Common myeloid progenitor, CD34-positive (primary cell): ENCODE data around the gene KREMEN2.
"Not testable (repeated sequence)": the region's sequence is repeated elsewhere in the genome, so short reads cannot be mapped to it uniquely, and the experiment has no call there.

ENCODE experiments used
- CTCF ChIA-PET: fragments of 350-600 bp; sonication (Branson Sonifier 250); formaldehyde crosslinking; loops from one replicate; lab custom pipeline; 2021; ENCODE audit warnings: antibody characterized with exemption; lab: Charles Lee
- POLR2A ChIA-PET: fragments of 350-600 bp; sonication (Branson Sonifier 250); formaldehyde crosslinking; loops from one replicate; lab custom pipeline; 2021; ENCODE audit warnings: antibody characterized with exemption; lab: Charles Lee
- DNase-seq, 3 donors: peaks; one replicate each; pipeline versions ENCODE4 v3.0.0 to v3.0.0-alpha.2; 2013
- H3K27ac ChIP-seq, 2 experiments: 1 replicate in 1 of 2; 2 replicates in 1 of 2; pipeline ENCODE4 v1.7.0; 2013; ENCODE audit warnings: inconsistent platforms in 2 of 2, low read length in 2 of 2, mild to moderate bottlenecking in 2 of 2, low read depth in 1 of 2, moderate library complexity in 1 of 2; ENCODE audit not compliant: severe bottlenecking in 2 of 2, insufficient read depth in 1 of 2, poor library complexity in 1 of 2
- H3K27me3 ChIP-seq, 5 experiments: replicated peaks in 2 of 5; 1 replicate in 3 of 5; 2 replicates in 2 of 5; pipeline versions ENCODE4 v1.6.1 to v1.7.0; 2013; ENCODE audit warnings: low read length in 4 of 5, mild to moderate bottlenecking in 2 of 5, moderate library complexity in 2 of 5, inconsistent platforms in 1 of 5; ENCODE audit not compliant: insufficient read depth in 5 of 5, control insufficient read depth in 4 of 5
- H3K36me3 ChIP-seq, 4 experiments: 1 replicate in 2 of 4; 2 replicates in 2 of 4; pipeline versions ENCODE4 v1.6.1 to v1.7.0; 2013; ENCODE audit warnings: low read length in 3 of 4, control low read depth in 1 of 4, mild to moderate bottlenecking in 1 of 4; ENCODE audit not compliant: control insufficient read depth in 4 of 4, insufficient read depth in 4 of 4
- H3K4me1 ChIP-seq, 4 experiments: 1 replicate in 3 of 4; 2 replicates in 1 of 4; pipeline versions ENCODE4 v1.6.1 to v1.7.1; 2013; ENCODE audit warnings: low read length in 3 of 4, mild to moderate bottlenecking in 3 of 4, control low read depth in 1 of 4, inconsistent platforms in 1 of 4, moderate library complexity in 1 of 4; ENCODE audit not compliant: control insufficient read depth in 4 of 4, insufficient read depth in 4 of 4; ENCODE audit errors: control extremely low read depth in 1 of 4
- H3K4me3 ChIP-seq, 7 experiments: 1 replicate in 4 of 7; 2 replicates in 3 of 7; pipeline versions ENCODE4 v1.5.1 to v1.7.0; 2013; ENCODE audit warnings: mild to moderate bottlenecking in 7 of 7, low read length in 6 of 7, moderate library complexity in 6 of 7, inconsistent platforms in 2 of 7, low read depth in 2 of 7, control low read depth in 1 of 7; ENCODE audit not compliant: insufficient read depth in 4 of 7, control insufficient read depth in 1 of 7; ENCODE audit errors: extremely low read depth in 1 of 7
- H3K9me3 ChIP-seq, 5 experiments: 1 replicate in 4 of 5; 2 replicates in 1 of 5; pipeline versions ENCODE4 v1.6.1 to v1.7.1; 2013; ENCODE audit warnings: low read length in 4 of 5, mild to moderate bottlenecking in 2 of 5, inconsistent platforms in 1 of 5, low read depth in 1 of 5, moderate library complexity in 1 of 5; ENCODE audit not compliant: control insufficient read depth in 4 of 5, insufficient read depth in 2 of 5; ENCODE audit errors: control extremely low read depth in 1 of 5
- WGBS: methylation state at CpG from one replicate; pipeline ENCODE4 v1.1.5; 2013; ENCODE audit not compliant: insufficient coverage; 5-methylcytosine and 5-hydroxymethylcytosine counted together

Gene KREMEN2

DNA sequence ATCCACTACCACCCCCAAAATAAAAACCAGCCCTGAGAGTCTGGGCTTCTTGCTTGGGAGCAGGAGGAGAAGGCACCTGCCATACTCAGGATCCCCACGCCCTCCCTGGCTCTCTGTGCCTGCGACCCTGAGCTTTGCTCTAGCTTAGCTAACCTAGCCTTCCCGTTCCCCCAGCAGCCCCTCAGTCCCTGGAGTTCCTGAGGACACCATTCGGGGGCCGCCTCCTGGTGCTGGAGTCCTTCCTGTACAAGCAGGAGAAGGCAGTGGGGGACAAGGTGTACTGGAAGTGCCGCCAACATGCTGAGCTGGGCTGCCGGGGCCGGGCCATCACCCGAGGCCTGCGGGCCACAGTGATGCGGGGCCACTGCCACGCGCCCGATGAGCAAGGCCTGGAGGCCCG is 33.8 kb upstream of the KREMEN2 start:
- POLR2A ChIA-PET: no interaction called here

GRCh38 chr16:2931231-2931914 is 32.7 kb upstream of the KREMEN2 start:
- H3K4me1 ChIP-seq, H3K4me3 ChIP-seq, POLR2A ChIA-PET, H3K9me3 ChIP-seq, DNase-seq, H3K27me3 ChIP-seq, H3K27ac ChIP-seq: not testable (repeated sequence)
- CTCF ChIA-PET: interaction anchor here (1.6 kb wide), 1 partner anchor 92 kb away, joined by 4 read pairs; no protein-coding TSS in a partner anchor
- peaks cover 0 to 47% (median 27%) of the 10 kb centered on the region in 4 experiments for H3K36me3 ChIP-seq
- 90% methylated on average over 10 of the region's 13 CpGs for WGBS

More for the DNA sequence above, 33.8 kb upstream of the KREMEN2 start:
- DNase-seq: no peak
- Histone ChIP-seq H3K4me1 (peaks cover 0 to 6% (median 5%) of the 10 kb centered on the region in 4 experiments), H3K36me3 (peaks cover 0 to 40% (median 23%) of the 10 kb centered on the region in 4 experiments), H3K27me3 (no peaks in the 10 kb centered on the region), H3K4me3 (no peak overlapping the region), H3K27ac (no peak overlapping the region), H3K9me3 (no peaks in the 10 kb centered on the region)
- WGBS: 98% methylated on average over 14 of the region's 15 CpGs
- CTCF ChIA-PET: interaction anchor here (1.6 to 2.2 kb wide), 2 partner anchors 10 to 91 kb away, joined by 4 to 11 read pairs; no protein-coding TSS in a partner anchor

GRCh38 chr16:2933136-2933535 is 30.9 kb upstream of the KREMEN2 start:
- no peaks in the 10 kb centered on the region for H3K27me3 ChIP-seq
- POLR2A ChIA-PET: no interaction called here
- 96% methylated on average over 30 of the region's 30 CpGs for WGBS
- no peak for DNase-seq
- no peaks in the 10 kb centered on the region for H3K9me3 ChIP-seq
- no peak overlapping the region for H3K27ac ChIP-seq
- no peaks in the 10 kb centered on the region for H3K4me1 ChIP-seq
- no peak overlapping the region for H3K4me3 ChIP-seq
- CTCF ChIA-PET: interaction anchor here (0.7 kb wide), 1 partner anchor 23 kb away, joined by 3 read pairs; no protein-coding TSS in a partner anchor
- peaks cover 0 to 65% (median 41%) of the 10 kb centered on the region in 4 experiments for H3K36me3 ChIP-seq

- no peak overlapping the region for H3K27ac ChIP-seq
- no peaks in the 10 kb centered on the region for H3K4me1 ChIP-seq
- ChIA-PET POLR2A (no interaction called here), CTCF (no interaction called here)
- no peak overlapping the region for H3K4me3 ChIP-seq
- H3K27me3 ChIP-seq: no peaks in the 10 kb centered on the region
- WGBS: 92% methylated on average over 15 of the region's 22 CpGs
- H3K36me3 ChIP-seq: peaks cover 0 to 68% (median 42%) of the 10 kb centered on the region in 4 experiments
- DNase-seq: no peak
- no peaks in the 10 kb centered on the region for H3K9me3 ChIP-seq
Measured at GRCh38 chr16:2933701-2934100, 30.4 kb upstream of the KREMEN2 start.

GRCh38 chr16:2934450-2934849 is 29.6 kb upstream of the KREMEN2 start:
- ChIA-PET POLR2A (no interaction called here), CTCF (no interaction called here)

DNA sequence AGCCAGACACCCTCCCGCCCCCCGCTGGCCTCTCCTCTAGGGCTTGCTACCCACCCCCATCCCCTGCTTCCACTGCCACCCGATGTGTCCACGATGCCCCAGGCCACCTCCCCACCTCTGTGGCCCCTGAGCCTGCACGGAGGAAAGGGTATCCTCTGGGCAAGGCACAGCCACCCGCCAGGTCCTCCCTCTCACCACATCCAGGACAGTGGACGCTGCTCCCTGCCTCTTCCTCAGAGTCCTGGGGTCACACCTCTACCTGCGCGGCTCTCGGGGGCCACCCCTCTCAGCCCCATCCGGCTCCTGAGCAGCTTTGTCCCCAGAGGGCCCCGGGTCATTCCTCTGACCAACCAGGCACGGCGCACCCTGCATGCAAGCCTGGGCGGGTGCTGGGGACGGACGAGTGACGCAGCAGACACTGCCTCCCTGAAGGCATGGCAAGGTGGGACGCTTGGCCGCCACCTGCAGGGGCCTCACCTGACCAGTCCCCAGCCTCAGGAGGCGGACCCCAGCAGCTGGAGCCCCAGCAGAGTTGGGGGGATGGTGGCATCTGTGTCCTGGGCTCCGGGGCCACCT is 27.6 kb upstream of the KREMEN2 start:
- Histone ChIP-seq H3K4me1 (no peaks in the 10 kb centered on the region), H3K27ac (no peak overlapping the region), H3K4me3 (no peak overlapping the region), H3K36me3 (peaks cover 3 to 71% (median 48%) of the 10 kb centered on the region in 4 experiments), H3K27me3 (no peaks in the 10 kb centered on the region), H3K9me3 (no peaks in the 10 kb centered on the region)
- CTCF ChIA-PET: no interaction called here
- POLR2A ChIA-PET: no interaction called here
- 89% methylated on average over 15 of the region's 22 CpGs for WGBS
- DNase-seq: no peak

More at GRCh38 chr16:2934450-2934849, 29.6 kb upstream of the KREMEN2 start:
- Histone ChIP-seq H3K4me3 (no peak overlapping the region), H3K4me1 (no peaks in the 10 kb centered on the region), H3K27me3 (no peaks in the 10 kb centered on the region), H3K9me3 (no peaks in the 10 kb centered on the region), H3K36me3 (peaks cover 0 to 70% (median 41%) of the 10 kb centered on the region in 4 experiments), H3K27ac (no peak overlapping the region)
- WGBS: 95% methylated on average over 15 of the region's 15 CpGs
- DNase-seq: no peak

GRCh38 chr16:2937170-2937569 is 26.9 kb upstream of the KREMEN2 start:
- Histone ChIP-seq H3K9me3 (no peaks in the 10 kb centered on the region), H3K27me3 (no peaks in the 10 kb centered on the region), H3K4me3 (no peak overlapping the region), H3K36me3 (peaks cover 3 to 73% (median 50%) of the 10 kb centered on the region in 4 experiments), H3K4me1 (no peaks in the 10 kb centered on the region), H3K27ac (no peak overlapping the region)
- WGBS: 98% methylated on average over 16 of the region's 24 CpGs
- ChIA-PET CTCF (no interaction called here), POLR2A (no interaction called here)
- DNase-seq: no peak
